GM12865 (cell line): ENCODE results near the gene KCNJ12.

Experiments used
- DNase-seq: peaks from one replicate; pipeline ENCODE4 v3.0.0; 2010; ENCODE audit warnings: low read depth
- H3K4me3 ChIP-seq: 2 replicates; pipeline ENCODE4 v1.5.1; 2011; ENCODE audit warnings: mild to moderate bottlenecking, low read depth, low read length, control low read depth
- TF ChIP-seq, protein P1 (sequence below): IDR thresholded peaks from 2 replicates; pipeline ENCODE4 v1.5.1; 2011; ENCODE audit warnings: low read length, control low read depth, low read depth, inconsistent platforms; ENCODE audit not compliant: insufficient read depth; ENCODE audit errors: missing control alignments

Gene KCNJ12

DNA sequence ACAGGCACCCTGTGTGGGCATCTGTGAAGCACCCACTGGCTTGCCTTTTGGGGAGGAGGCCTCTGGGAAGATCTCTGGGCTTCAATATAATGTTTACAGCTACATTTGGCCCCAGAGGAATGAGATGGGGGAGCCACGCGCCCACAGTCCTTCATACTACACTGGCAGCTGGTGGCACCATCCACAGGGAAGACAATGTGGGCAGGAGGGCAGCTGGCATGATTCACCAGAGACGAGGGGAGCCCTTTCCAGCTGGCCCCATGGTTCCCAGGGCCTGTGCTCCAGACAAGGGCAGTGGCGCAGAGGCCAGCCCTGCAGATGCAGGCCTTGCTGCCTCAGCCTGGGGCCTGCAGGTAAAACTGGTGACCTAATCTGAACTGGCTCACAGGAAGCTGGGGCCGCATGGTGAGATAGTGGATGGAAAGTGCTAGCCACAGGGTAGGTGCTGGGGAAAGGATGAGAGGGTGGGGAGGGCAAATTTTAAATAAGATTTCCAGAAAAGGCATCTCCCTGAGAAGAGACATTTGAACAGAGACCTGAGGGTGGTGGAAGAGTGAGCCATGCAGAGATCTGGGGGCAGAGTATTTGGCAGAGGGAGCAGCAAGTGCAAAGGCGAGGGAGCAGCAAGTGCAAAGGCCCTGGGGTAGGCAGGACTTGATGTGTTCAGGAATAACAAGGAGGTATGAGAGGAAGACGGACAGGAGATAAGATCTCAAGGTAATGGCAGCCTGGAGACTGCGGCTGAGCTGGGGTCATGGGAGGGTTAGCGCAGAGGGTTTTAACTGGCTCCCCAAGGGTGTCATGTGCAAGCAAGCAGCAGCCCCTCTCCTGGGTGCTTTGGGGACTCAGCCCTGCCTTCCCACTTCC is 12.1 kb upstream of the KCNJ12 start:
- no peak overlapping the region for H3K4me3 ChIP-seq
- no peak for DNase-seq
- TF ChIP-seq, protein P1, sequence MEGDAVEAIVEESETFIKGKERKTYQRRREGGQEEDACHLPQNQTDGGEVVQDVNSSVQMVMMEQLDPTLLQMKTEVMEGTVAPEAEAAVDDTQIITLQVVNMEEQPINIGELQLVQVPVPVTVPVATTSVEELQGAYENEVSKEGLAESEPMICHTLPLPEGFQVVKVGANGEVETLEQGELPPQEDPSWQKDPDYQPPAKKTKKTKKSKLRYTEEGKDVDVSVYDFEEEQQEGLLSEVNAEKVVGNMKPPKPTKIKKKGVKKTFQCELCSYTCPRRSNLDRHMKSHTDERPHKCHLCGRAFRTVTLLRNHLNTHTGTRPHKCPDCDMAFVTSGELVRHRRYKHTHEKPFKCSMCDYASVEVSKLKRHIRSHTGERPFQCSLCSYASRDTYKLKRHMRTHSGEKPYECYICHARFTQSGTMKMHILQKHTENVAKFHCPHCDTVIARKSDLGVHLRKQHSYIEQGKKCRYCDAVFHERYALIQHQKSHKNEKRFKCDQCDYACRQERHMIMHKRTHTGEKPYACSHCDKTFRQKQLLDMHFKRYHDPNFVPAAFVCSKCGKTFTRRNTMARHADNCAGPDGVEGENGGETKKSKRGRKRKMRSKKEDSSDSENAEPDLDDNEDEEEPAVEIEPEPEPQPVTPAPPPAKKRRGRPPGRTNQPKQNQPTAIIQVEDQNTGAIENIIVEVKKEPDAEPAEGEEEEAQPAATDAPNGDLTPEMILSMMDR = no peak

DNA sequence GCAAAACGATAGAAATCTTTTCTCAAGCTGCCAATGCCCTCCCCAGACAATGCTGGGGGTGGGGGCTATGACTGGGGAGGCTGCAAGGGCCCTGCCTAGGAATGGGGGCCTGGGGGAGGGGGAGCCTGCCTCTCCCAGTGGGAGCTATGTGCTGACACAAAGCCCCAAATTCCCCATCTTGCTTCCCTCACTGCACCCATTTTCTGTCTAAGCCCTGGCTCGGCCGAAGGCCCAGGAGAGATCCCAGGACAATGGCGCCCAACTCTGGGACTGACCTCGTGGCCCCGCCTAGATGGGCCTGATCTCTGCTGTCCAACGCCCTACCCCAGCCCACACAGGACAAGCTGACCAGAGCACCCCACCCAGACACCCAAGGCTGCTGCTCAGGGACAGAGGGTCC is 11.1 kb upstream of the KCNJ12 start:
- no peak for DNase-seq
- H3K4me3 ChIP-seq = no peak overlapping the region
- TF ChIP-seq, protein P1 = no peak

DNA sequence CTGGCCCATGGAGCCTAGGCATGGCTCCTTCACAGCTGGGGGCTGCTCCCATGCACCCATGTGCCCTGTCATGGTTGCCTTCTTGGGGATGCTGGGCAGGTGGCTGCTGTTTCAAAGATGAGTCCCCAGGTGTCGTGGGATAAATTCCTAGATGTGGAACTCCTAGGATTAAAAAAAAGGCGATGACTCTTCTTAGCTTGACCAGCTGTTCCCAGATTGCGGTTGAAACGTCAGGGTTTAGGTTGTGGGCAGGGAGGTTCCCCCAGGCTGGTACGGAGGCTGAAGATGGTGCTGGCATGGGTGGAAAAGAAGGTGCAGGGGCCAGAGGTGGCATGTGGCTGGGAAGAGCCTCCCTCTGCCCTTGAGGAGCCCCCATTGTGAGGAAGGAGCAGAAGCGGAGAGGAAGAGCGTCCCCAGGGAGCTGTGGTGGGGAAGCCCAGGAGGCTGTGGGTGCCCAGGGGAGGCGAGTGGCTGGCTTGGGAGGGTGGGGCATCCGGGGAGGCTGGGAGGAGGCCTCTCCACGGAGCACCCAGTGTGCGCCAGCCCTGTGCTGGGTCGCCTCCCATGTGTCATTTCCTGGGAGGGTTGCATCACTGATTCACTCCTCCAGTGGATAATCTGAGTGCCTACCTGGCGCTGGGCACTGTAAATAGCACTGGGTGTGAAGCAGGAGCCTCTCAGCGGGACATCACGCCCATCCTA is 7.5 kb upstream of the KCNJ12 start:
- peak; percentile 24 for DNase-seq
- TF ChIP-seq, protein P1 = no peak
- H3K4me3 ChIP-seq = no peak overlapping the region

DNA sequence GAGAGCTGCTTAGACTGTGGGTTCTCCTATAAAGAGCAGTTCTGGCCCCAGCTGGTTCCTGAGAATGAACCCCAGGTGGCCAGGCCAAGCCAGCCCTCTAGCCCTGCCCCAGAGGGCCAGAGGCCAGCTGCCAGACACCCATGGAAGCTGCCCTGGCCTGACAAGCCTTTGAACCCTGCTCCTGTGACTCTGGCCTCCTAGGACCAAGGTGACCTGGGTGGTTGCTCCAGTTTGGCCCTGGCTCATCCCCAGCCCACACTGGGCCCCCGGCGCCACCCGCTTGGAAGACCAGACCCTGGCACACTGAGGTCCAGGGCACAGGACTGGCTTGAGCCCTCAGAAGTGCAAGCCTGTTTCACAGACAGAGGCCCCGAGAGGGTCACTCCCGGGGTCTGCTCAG is 6.8 kb upstream of the KCNJ12 start:
- no peak for DNase-seq
- no peak overlapping the region for H3K4me3 ChIP-seq
- TF ChIP-seq, protein P1 = no peak

DNA sequence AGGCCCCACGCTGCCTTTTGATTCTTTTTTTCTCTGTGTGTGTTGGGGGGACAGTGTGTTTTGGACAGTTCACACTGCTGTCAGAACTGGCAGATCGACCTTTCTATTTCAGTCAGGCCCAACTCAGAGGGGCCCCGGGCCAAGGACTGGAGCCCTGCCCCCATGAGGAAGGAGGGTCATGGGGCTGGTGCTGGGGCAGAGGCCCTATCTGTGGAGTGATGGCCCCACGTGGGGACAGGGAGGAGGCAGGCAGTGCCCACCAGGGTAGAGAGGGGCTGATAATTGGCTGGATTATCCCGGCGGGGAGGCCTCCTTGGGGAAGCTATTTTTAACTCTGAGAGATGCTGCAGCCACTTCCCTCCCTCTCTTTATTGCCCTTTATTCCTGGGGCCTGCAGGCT is 5.7 kb upstream of the KCNJ12 start:
- DNase-seq = no peak
- TF ChIP-seq, protein P1 = no peak
- H3K4me3 ChIP-seq = no peak overlapping the region

DNA sequence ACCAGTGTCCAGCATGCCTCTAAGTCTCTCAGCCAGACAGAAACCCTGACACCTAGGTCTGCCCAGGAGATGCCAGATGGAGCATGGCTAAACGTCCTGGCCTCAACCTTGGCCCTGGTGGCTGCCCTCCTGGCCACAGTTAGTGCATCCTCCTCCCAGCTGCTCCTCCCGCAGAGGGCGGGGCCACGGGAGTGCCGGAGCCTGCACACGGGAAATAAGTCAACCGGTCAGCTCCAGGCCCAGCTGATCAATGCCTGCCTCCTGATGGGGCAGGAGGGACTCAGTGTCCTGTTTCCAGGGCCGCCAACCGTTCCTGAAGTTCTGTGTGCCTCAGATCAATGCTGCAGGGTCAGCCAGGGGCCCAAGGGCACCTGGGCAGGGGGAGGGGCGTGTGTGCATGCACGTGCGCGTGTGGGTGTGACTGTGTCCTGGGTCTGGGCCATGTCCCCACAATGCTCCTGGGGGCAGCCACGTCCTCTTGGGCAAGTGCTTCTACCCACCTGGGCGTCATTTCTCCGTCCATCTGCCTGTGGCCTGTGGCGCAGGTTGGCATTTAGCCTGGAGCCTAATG is 4.6 kb upstream of the KCNJ12 start:
- TF ChIP-seq, protein P1 = no peak
- DNase-seq = no peak
- H3K4me3 ChIP-seq = no peak overlapping the region
